GM06990 (cell line): ENCODE data around the gene ALDH9A1.
"Not testable (repeated sequence)": the region's sequence is repeated elsewhere in the genome, so short reads cannot be mapped to it uniquely, and the experiment has no call there.

Experiments
- DNase-seq: peaks from one replicate; pipeline ENCODE4 v3.0.0-alpha.2; 2011; ENCODE audit not compliant: insufficient read length; ENCODE audit errors: extremely low read depth
- H3K27me3 ChIP-seq: replicated peaks from 2 replicates; pipeline ENCODE4 v1.6.0; 2011; ENCODE audit warnings: low read length; ENCODE audit not compliant: control insufficient read depth, insufficient read depth
- H3K36me3 ChIP-seq: 2 replicates; pipeline ENCODE4 v1.5.1; 2011; ENCODE audit warnings: low read length; ENCODE audit not compliant: control insufficient read depth, insufficient read depth
- H3K4me3 ChIP-seq: replicated peaks from 2 replicates; pipeline ENCODE4 v1.5.1; 2011; ENCODE audit warnings: low read depth, mild to moderate bottlenecking, control low read depth, low read length
- TF ChIP-seq, protein P1 (sequence below): IDR thresholded peaks from 2 replicates; pipeline ENCODE4 v1.5.1; 2011; ENCODE audit warnings: low read length, control low read depth, mild to moderate bottlenecking, inconsistent platforms; ENCODE audit not compliant: insufficient read depth, poor library complexity, severe bottlenecking

ALDH9A1 gene

DNA sequence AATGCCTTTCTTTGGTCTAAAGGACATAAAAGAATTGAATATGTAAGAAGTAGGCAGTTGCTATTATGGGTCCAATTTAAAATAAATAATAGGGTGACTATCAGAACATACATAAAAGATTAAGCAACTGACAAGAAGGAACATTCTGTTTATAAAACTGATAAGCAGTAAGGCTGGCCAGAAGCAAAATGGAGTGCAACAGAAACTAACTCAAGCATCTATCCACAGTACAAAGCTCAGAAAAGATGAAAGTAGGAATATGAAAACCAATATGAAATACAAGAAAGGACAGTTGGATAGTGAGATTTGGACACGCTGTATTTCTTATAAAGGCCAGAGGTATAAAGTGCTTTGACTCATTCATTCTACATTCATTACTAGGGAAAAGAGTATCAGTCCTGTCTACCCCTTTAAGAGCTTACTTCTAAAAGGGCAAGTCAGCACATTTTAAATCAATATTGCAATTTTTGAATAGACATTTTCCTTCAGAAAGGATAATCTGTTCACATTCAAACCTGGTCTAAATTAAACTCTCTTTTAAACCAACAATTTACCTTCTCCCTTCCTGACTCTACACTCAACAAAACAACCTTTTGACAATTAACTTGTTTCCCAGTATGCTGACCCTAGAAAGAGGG, 14.4 kb downstream of the ALDH9A1 start:
- H3K4me3 ChIP-seq = no peak overlapping the region
- peaks cover 15% of the 10 kb centered on the region for H3K36me3 ChIP-seq

DNA sequence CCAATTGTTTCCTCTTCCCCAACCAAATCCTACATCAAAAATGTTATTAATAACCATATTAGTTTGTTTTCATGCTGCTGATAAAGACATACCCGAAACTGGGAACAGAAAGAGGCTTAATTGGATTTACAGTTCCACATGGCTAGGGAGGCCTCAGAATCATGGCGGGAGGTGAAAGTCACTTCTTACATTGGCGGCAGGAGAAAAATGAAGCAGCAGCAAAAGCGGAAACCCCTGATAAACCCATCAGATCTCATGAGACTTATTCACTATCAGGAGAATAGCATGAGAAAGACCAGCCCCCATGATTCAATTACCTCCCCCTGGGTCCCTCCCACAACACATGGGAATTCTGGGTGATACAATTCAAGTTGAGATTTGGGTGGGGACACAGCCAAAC, 17.6 kb downstream of the ALDH9A1 start:
- H3K36me3 ChIP-seq = peaks cover 13% of the 10 kb centered on the region
- not testable (repeated sequence) for H3K4me3 ChIP-seq, H3K27me3 ChIP-seq, DNase-seq

More for the DNA sequence above, 14.4 kb downstream of the ALDH9A1 start:
- no peaks in the 10 kb centered on the region for H3K27me3 ChIP-seq
- TF ChIP-seq, protein P1, sequence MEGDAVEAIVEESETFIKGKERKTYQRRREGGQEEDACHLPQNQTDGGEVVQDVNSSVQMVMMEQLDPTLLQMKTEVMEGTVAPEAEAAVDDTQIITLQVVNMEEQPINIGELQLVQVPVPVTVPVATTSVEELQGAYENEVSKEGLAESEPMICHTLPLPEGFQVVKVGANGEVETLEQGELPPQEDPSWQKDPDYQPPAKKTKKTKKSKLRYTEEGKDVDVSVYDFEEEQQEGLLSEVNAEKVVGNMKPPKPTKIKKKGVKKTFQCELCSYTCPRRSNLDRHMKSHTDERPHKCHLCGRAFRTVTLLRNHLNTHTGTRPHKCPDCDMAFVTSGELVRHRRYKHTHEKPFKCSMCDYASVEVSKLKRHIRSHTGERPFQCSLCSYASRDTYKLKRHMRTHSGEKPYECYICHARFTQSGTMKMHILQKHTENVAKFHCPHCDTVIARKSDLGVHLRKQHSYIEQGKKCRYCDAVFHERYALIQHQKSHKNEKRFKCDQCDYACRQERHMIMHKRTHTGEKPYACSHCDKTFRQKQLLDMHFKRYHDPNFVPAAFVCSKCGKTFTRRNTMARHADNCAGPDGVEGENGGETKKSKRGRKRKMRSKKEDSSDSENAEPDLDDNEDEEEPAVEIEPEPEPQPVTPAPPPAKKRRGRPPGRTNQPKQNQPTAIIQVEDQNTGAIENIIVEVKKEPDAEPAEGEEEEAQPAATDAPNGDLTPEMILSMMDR = no peak
- no peak for DNase-seq

DNA sequence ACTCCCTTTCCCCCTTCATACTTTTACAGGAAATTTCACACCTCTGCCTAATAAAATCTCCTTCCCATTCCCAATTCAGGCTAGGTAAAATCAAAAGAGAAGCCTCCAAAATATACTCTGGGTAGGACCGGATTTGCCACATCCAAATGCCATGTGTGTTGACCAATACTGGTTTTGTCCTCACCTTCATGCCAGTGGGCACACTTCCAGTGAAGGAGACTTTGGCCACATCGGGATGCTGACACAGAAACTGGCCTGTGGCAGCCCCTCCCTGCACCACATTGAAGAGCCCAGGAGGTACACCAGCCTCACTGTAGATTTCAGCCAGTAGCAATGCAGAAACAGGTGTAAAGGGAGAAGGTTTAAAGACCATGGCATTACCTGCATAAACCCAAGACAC, 18.1 kb downstream of the ALDH9A1 start:
- TF ChIP-seq, protein P1 = no peak
- no peaks in the 10 kb centered on the region for H3K27me3 ChIP-seq
- DNase-seq = no peak
- H3K36me3 ChIP-seq = peaks cover 10% of the 10 kb centered on the region
- no peak overlapping the region for H3K4me3 ChIP-seq

DNA sequence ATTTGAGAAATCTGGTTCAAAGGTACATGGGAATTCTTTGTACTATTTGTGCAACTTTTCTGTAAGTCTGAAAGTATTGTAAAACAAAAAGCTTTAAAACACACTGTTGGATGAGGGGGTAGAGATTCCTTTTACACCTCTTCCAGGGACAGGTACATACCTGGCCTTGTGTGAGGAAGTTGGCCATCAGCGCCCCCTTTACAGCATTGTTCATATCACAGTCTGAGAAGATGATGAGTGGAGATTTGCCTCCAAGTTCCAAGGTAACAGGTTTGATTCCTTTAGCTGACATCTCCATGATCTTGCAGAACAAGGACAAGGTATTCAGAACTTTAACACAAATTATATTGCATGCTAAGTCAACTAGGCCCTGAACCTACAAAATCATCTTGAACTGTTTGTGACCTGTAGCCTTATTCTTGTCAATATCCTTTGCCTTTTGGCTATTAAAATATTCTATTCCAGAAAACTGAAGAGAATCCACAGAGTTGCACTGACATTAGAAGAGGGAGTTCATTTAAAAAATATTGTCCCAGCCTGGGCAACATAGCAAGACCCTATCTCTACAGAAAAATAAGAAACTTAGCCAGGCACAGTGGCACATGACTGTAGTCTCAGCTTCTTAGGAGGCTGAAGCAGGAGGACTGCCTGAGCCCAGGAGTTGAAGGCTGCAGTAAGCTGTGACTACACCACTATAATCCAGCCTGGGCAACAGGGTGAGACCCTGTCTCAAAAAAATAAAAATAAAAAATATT, 18.9 kb downstream of the ALDH9A1 start:
- H3K36me3 ChIP-seq = peaks cover 10% of the 10 kb centered on the region
- TF ChIP-seq, protein P1 = no peak
- DNase-seq = no peak
- H3K27me3 ChIP-seq = no peaks in the 10 kb centered on the region
- no peak overlapping the region for H3K4me3 ChIP-seq

DNA sequence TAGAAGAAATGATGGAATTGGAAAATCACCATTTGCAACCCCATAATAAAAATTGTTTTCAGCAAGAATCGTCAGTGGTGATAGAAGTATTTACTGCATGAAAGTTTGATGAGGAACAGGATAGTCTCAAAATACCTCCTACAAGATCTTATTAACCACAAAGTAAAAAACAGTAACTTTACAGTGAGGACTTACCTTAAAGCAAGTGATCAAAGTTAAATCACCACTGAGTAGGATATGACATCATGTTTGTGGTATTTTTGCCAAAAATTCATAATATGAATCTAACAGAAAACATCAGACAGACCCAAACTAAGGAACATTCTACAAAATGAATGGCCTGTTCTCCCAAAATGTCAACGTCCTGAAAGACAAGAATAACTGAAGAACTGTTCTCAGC, 19.9 kb downstream of the ALDH9A1 start:
- DNase-seq = no peak
- Histone ChIP-seq H3K27me3 (no peaks in the 10 kb centered on the region), H3K36me3 (peaks cover 10% of the 10 kb centered on the region), H3K4me3 (no peak overlapping the region)
- TF ChIP-seq, protein P1 = no peak

DNA sequence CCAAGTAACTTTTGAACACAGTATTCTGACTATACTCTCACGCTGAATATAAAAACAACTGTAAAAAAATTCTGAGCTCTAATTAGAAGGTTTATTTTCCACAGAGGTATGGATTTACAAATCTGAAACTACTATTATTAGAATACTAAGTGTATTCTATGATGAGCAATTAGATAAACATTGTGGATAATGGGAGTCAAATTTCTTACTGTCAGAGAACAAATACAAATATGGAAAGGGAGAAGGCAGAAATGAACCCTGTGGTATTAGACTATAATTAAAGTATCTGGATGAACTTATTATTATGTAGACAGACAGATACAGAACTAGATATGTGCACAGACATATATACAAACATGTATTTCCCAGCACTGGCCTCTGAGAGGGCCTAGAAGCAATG, 22.6 kb downstream of the ALDH9A1 start:
- H3K36me3 ChIP-seq = peaks cover 8% of the 10 kb centered on the region
- no peaks in the 10 kb centered on the region for H3K27me3 ChIP-seq
- H3K4me3 ChIP-seq = no peak overlapping the region
- TF ChIP-seq, protein P1 = no peak
- no peak for DNase-seq
